ENCODE results near the gene KIF1A.
"Not testable (repeated sequence)": the region's sequence is repeated elsewhere in the genome, so short reads cannot be mapped to it uniquely, and the experiment has no call there.

KIF1A gene

GRCh38 chr2:240847817-240848216 is 27.8 kb upstream of the KIF1A start:
- no peak overlapping the region for H3K27ac ChIP-seq
- DNase-seq (ENCODE audit: low read depth, low spot score) = no peak

- no peak overlapping the region for H3K27ac ChIP-seq
- DNase-seq (ENCODE audit: low read depth, low spot score) = no peak
These were observed 27.0 kb upstream of the KIF1A start for GRCh38 chr2:240846873-240847595.

- DNase-seq (ENCODE audit: low read depth, low spot score); H3K27ac ChIP-seq: not testable (repeated sequence)
These were observed 26.3 kb upstream of the KIF1A start for GRCh38 chr2:240846309-240846708.

- H3K27ac ChIP-seq = no peak overlapping the region
- DNase-seq (ENCODE audit: low read depth, low spot score) = no peak
These were observed 20.5 kb upstream of the KIF1A start for GRCh38 chr2:240840435-240841060.

- no peak for DNase-seq (ENCODE audit: low read depth, low spot score)
These were observed 19.4 kb upstream of the KIF1A start for GRCh38 chr2:240839152-240840143.

GRCh38 chr2:240837621-240838020 is 17.6 kb upstream of the KIF1A start:
- no peak for DNase-seq (ENCODE audit: low read depth, low spot score)

More at GRCh38 chr2:240839152-240840143, 19.4 kb upstream of the KIF1A start:
- H3K27ac ChIP-seq = no peak overlapping the region

GRCh38 chr2:240836781-240837467 is 16.9 kb upstream of the KIF1A start:
- no peak for DNase-seq (ENCODE audit: low read depth, low spot score)
- no peak overlapping the region for H3K27ac ChIP-seq

More at GRCh38 chr2:240837621-240838020, 17.6 kb upstream of the KIF1A start:
- H3K27ac ChIP-seq = no peak overlapping the region

GRCh38 chr2:240835528-240835927 is 15.5 kb upstream of the KIF1A start:
- no peak for DNase-seq (ENCODE audit: low read depth, low spot score)
- H3K27ac ChIP-seq = no peak overlapping the region

- H3K27ac ChIP-seq = no peak overlapping the region
- no peak for DNase-seq (ENCODE audit: low read depth, low spot score)
These were observed 14.5 kb upstream of the KIF1A start for GRCh38 chr2:240834377-240834975.

- no peak for DNase-seq (ENCODE audit: low read depth, low spot score)
- no peak overlapping the region for H3K27ac ChIP-seq
These were observed 13.8 kb upstream of the KIF1A start for GRCh38 chr2:240833724-240834285.

GRCh38 chr2:240832921-240833494 is 13.0 kb upstream of the KIF1A start:
- no peak overlapping the region for H3K27ac ChIP-seq
- no peak for DNase-seq (ENCODE audit: low read depth, low spot score)

GRCh38 chr2:240832205-240832727 is 12.2 kb upstream of the KIF1A start:
- peak; percentile 34 for DNase-seq (ENCODE audit: low read depth, low spot score)
- H3K27ac ChIP-seq = no peak overlapping the region

- no peak for DNase-seq (ENCODE audit: low read depth, low spot score)
These were observed 11.7 kb upstream of the KIF1A start for GRCh38 chr2:240831594-240832204.

GRCh38 chr2:240825476-240825875 is 5.5 kb upstream of the KIF1A start:
- no peak for DNase-seq (ENCODE audit: low read depth, low spot score)
- no peak overlapping the region for H3K27ac ChIP-seq

More at GRCh38 chr2:240831594-240832204, 11.7 kb upstream of the KIF1A start:
- H3K27ac ChIP-seq = no peak overlapping the region

- no peak overlapping the region for H3K27ac ChIP-seq
- no peak for DNase-seq (ENCODE audit: low read depth, low spot score)
These were observed 3.7 kb upstream of the KIF1A start for GRCh38 chr2:240823449-240824336.

- no peak overlapping the region for H3K27ac ChIP-seq
- DNase-seq (ENCODE audit: low read depth, low spot score) = no peak
These were observed 2.3 kb upstream of the KIF1A start for GRCh38 chr2:240822280-240822847.

- no peak for DNase-seq (ENCODE audit: low read depth, low spot score)
- no peak overlapping the region for H3K27ac ChIP-seq
These were observed 1.4 kb upstream of the KIF1A start for GRCh38 chr2:240821429-240821778.
